Spleen (tissue), 11 donors: ENCODE data around the gene GRIPAP1. TPM values are rescaled to one million over a fixed set of nuclear protein-coding genes. Genes with fewer than 3 reads are reported as not detected.

ENCODE experiments used
- DNase-seq: peaks from one replicate; pipeline ENCODE4 v3.0.0-alpha.2; 2020
- H3K27ac ChIP-seq, 8 donors: fragments of 200-600 bp; sonication (generic) in 7 of 8; 1 replicate in 4 of 8; 2 replicates in 4 of 8; pipeline versions ENCODE4 v1.5.0 to v1.8.0; 2016 to 2021; ENCODE audit warnings: inconsistent platforms in 4 of 8, mild to moderate bottlenecking in 4 of 8, moderate library complexity in 1 of 8
- H3K27me3 ChIP-seq, 7 donors: fragments of 200-600 bp; sonication (generic) in 6 of 7; replicated peaks in 1 of 7; 1 replicate in 4 of 7; 2 replicates in 3 of 7; pipeline versions ENCODE4 v1.5.0 to v1.8.0; 2016 to 2021; ENCODE audit warnings: inconsistent platforms in 3 of 7, mild to moderate bottlenecking in 1 of 7
- H3K36me3 ChIP-seq, 6 donors: fragments of 200-600 bp; sonication (generic) in 5 of 6; 1 replicate in 4 of 6; 2 replicates in 2 of 6; pipeline versions ENCODE4 v1.5.0 to v1.8.0; 2016 to 2021; ENCODE audit warnings: inconsistent platforms in 2 of 6
- H3K4me1 ChIP-seq, 6 donors: fragments of 200-600 bp; sonication (generic) in 5 of 6; 1 replicate in 3 of 6; 2 replicates in 3 of 6; pipeline versions ENCODE4 v1.5.0 to v1.8.0; 2016 to 2021; ENCODE audit warnings: inconsistent platforms in 3 of 6
- H3K4me3 ChIP-seq, 8 donors: fragments of 200-600 bp; sonication (generic) in 7 of 8; 1 replicate in 4 of 8; 2 replicates in 4 of 8; pipeline versions ENCODE4 v1.5.0 to v1.8.0; 2016 to 2021; ENCODE audit warnings: inconsistent platforms in 4 of 8, mild to moderate bottlenecking in 4 of 8, moderate library complexity in 2 of 8
- H3K9me3 ChIP-seq, 8 donors: fragments of 200-600 bp; sonication (generic) in 7 of 8; 1 replicate in 4 of 8; 2 replicates in 4 of 8; pipeline versions ENCODE4 v1.5.0 to v1.8.0; 2016 to 2021; ENCODE audit warnings: inconsistent platforms in 4 of 8
- POLR2A ChIP-seq, 3 donors: fragments of 450-650 bp; IDR thresholded peaks; one replicate each; pipeline ENCODE4 v1.5.1; 2017; ENCODE audit warnings: antibody characterized with exemption in 3 of 3, mild to moderate bottlenecking in 1 of 3
- POLR2AphosphoS5 ChIP-seq, 3 donors: sonication (generic); formaldehyde crosslinking; IDR thresholded peaks; one replicate each; pipeline ENCODE4 v1.5.1; 2017; ENCODE audit warnings: antibody characterized with exemption in 3 of 3
- WGBS, 5 donors: extraction: QIAGEN DNeasy Blood & Tissue Kit in 3 of 5; methylation state at CpG; one replicate each; pipeline versions ENCODE4 v1.1.5 to v1.1.7; 2013 to 2018; 5-methylcytosine and 5-hydroxymethylcytosine counted together
- intact Hi-C: fragments of 100-400 bp; cut with DNase I; formaldehyde crosslinking; loops from one replicate; pipeline ENCODE4 v1.15.0; 2023; ENCODE audit warnings: low total_unique reads
- polyA plus RNA-seq, 3 donors: library from polyadenylated mRNA; stranded (reverse); fragments of 200-250 nt; gene quantifications; one replicate each; pipeline ENCODE4 v1.2.1, GENCODE V29; 2013
- total RNA-seq, 7 donors: library from RNA; depleted of rRNA in 3 of 7; stranded (reverse); fragments of >200 nt in 3 of 7; fragmentation: NEBNext Ultra II Directional in 4 of 7; extraction: Animal tissue kit (Norgen Biotek cat#: 25700) in 4 of 7; gene quantifications; one replicate each; pipeline versions ENCODE4 v1.1.0 to v1.2.1, GENCODE V29; 2016 to 2021
- TF ChIP-seq, protein P1 (sequence below), 11 experiments: fragments of 200-600 bp in 7 of 11; fragments of 450-650 bp in 4 of 11; sonication (generic) in 4 of 11; IDR thresholded peaks in 8 of 11; conservative IDR thresholded peaks in 3 of 11; 1 replicate in 7 of 11; 2 replicates in 4 of 11; pipeline versions ENCODE4 v1.4.0 to v1.8.0; 2016 to 2021; ENCODE audit warnings: antibody characterized with exemption in 11 of 11, inconsistent platforms in 4 of 11, mild to moderate bottlenecking in 1 of 11
- donor health status: healthy with polysubstance abuse.
- donor health status: DM: no; HTN: no; CAD: no; lungs with moderate emphysema.
- donor health status: DM: no; HTN: no; CAD: no.
- donor health status: Bipolar disorder and iron deficiency.
- donor health status: healthy.
- donor health status: DM: no; HTN: no; CAD: no.
- donor health status: DM: yes; HTN: yes; CAD: no.

The GRIPAP1 gene
- total and polyA plus RNA-seq, 10 donors: 20.0 to 93.6 (median 62.7) TPM

DNA sequence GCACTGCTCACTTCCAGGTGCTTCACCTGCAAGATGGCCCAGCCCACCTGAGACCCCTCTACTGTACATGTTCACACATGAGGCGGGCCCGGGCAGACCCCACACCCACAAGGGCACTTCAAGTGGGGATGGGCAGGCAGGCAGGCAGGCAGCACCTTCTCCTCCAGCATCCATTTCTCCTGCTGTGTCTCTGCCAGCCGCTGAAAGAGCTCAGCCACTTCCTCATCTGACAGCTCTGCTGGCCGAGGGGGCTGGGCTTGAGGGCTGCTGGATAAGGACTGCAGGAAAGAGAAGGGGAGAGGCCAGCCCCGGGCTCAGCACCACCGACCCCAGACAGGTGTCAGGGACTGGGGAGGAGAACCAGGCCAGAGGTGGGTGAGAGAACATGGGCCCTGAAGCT lies 26.0 kb downstream of the GRIPAP1 start:
- Histone ChIP-seq H3K9me3 (no peaks in the 10 kb centered on the region), H3K27me3 (peaks cover 0 to 13% (median 0%) of the 10 kb centered on the region in 7 donors), H3K4me3 (no peak overlapping the region), H3K27ac (no peak overlapping the region), H3K36me3 (peaks cover 0 to 77% (median 37%) of the 10 kb centered on the region in 6 donors), H3K4me1 (peaks cover 0 to 16% (median 11%) of the 10 kb centered on the region in 6 donors)
- DNase-seq: peak; percentile 74
- intact Hi-C loops: no loop called here
- TF ChIP-seq POLR2AphosphoS5 (IDR thresholded peaks at IDR 0.05): peak in 1 of 3 donors; percentile 20
- no peak for TF ChIP-seq POLR2A (IDR thresholded peaks at IDR 0.05)
- WGBS, 5 donors: 39 to 72% (median 46%) methylated on average over 5 to 6 of the region's 6 CpGs; no CpG with 5 or more reads in 1 of the 5 donors

DNA sequence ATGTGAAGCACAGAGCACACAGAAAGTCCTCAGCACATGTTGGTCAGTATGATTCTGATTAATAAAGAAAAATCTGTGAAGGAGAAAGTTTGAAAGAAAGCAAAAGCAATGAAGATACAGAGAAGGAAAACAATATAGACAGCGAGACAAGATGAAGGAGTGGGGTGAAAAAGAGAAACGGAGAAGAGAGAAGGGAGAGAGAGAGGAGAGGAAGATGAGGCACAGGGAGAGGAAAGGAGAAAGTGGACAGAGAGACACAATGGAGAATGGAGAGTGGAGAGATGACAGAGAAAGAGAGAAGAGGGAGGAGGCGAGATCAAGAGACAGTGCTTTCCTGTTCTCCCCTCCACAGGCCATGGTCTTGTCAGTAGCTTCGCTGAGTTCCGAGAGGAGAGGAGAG lies 26.5 kb downstream of the GRIPAP1 start:
- intact Hi-C loops: no loop called here
- Histone ChIP-seq H3K27me3 (peaks cover 0 to 13% (median 0%) of the 10 kb centered on the region in 7 donors), H3K9me3 (no peaks in the 10 kb centered on the region), H3K27ac (no peak overlapping the region), H3K4me3 (no peak overlapping the region), H3K36me3 (peaks cover 0 to 71% (median 33%) of the 10 kb centered on the region in 6 donors), H3K4me1 (peaks cover 0 to 17% (median 11%) of the 10 kb centered on the region in 6 donors)
- no peak for TF ChIP-seq POLR2AphosphoS5 (IDR thresholded peaks at IDR 0.05)
- TF ChIP-seq, protein P1, sequence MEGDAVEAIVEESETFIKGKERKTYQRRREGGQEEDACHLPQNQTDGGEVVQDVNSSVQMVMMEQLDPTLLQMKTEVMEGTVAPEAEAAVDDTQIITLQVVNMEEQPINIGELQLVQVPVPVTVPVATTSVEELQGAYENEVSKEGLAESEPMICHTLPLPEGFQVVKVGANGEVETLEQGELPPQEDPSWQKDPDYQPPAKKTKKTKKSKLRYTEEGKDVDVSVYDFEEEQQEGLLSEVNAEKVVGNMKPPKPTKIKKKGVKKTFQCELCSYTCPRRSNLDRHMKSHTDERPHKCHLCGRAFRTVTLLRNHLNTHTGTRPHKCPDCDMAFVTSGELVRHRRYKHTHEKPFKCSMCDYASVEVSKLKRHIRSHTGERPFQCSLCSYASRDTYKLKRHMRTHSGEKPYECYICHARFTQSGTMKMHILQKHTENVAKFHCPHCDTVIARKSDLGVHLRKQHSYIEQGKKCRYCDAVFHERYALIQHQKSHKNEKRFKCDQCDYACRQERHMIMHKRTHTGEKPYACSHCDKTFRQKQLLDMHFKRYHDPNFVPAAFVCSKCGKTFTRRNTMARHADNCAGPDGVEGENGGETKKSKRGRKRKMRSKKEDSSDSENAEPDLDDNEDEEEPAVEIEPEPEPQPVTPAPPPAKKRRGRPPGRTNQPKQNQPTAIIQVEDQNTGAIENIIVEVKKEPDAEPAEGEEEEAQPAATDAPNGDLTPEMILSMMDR (IDR thresholded peaks at IDR 0.05 in 8 of 11, conservative IDR thresholded peaks at IDR 0.05 in 3 of 11): no peak
- no peak for DNase-seq
- WGBS, 5 donors: 86 to 96% (median 95%) methylated on average over 4 to 5 of the region's 5 CpGs

DNA sequence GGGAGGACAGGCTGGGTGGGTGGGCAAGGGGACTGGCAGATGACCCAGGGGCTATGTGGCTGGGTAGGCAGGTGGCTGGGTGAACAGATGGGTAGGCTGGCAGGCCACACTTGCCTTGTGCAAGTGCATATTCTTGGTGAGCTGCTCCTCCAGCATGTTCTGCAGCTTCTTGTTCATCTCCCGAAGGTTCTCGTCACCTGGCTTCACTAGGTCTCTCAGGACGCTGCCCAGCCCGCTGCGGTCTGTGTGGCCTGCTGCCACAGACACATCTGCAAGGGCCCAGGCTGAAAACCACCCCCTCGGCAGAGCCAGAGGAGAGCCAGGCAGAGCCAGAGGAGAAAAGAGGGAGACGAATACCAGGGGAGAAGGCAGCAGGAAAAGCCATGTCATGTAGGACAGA lies 27.0 kb downstream of the GRIPAP1 start:
- no peak overlapping the region for H3K4me3 ChIP-seq
- 87 to 98% (median 96%) methylated on average over 7 of the region's 7 CpGs for WGBS, 5 donors
- H3K9me3 ChIP-seq: no peaks in the 10 kb centered on the region
- TF ChIP-seq, protein P1 (IDR thresholded peaks at IDR 0.05 in 8 of 11, conservative IDR thresholded peaks at IDR 0.05 in 3 of 11): no peak
- TF ChIP-seq POLR2A (IDR thresholded peaks at IDR 0.05) (no peak), POLR2AphosphoS5 (IDR thresholded peaks at IDR 0.05) (no peak)
- H3K36me3 ChIP-seq: peaks cover 0 to 66% (median 31%) of the 10 kb centered on the region in 6 donors
- peak; percentile 61 for DNase-seq
- intact Hi-C loops: no loop called here
- peaks cover 0 to 13% (median 0%) of the 10 kb centered on the region in 7 donors for H3K27me3 ChIP-seq
- peaks cover 0 to 17% (median 11%) of the 10 kb centered on the region in 6 donors for H3K4me1 ChIP-seq
- no peak overlapping the region for H3K27ac ChIP-seq

DNA sequence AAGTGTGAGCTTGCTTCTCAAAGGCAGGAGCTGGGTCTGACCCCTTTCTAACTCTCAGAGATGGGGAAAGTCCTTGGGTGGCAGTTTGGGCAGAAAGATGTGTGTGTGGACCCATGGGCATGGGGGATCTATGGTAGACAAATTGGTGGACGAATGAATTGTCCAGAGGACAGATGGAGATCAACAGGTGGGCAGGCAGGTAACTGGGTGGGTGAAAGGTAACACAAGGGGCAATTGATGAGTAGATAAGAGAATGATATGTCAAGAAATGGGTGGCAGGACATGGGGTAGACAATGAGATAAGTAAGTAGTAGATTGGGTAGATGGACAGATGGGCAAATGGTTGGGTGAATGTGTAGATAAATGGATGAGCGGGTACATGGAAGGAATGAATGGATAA lies 27.5 kb downstream of the GRIPAP1 start:
- 81 to 100% (median 92%) methylated on average over 2 of the region's 2 CpGs for WGBS, 5 donors
- Histone ChIP-seq H3K27me3 (peaks cover 0 to 13% (median 0%) of the 10 kb centered on the region in 7 donors), H3K4me3 (no peak overlapping the region), H3K9me3 (no peaks in the 10 kb centered on the region), H3K4me1 (peaks cover 0 to 17% (median 11%) of the 10 kb centered on the region in 6 donors), H3K36me3 (peaks cover 0 to 62% (median 31%) of the 10 kb centered on the region in 6 donors), H3K27ac (no peak overlapping the region)
- DNase-seq: no peak
- intact Hi-C loops: no loop called here
- TF ChIP-seq POLR2AphosphoS5 (IDR thresholded peaks at IDR 0.05) (no peak), POLR2A (IDR thresholded peaks at IDR 0.05) (no peak)
- TF ChIP-seq, protein P1 (IDR thresholded peaks at IDR 0.05 in 8 of 11, conservative IDR thresholded peaks at IDR 0.05 in 3 of 11): no peak
